A549 (cell line): Measurements from ENCODE around the gene PSMB5. TPM values are rescaled to one million over a fixed set of nuclear protein-coding genes. Genes with fewer than 3 reads are reported as not detected.

Experiments
- ATAC-seq, 2 experiments: fragments of 200-7000 bp in 1 of 2; fragments of >200 bp in 1 of 2; cut with Nextera tagmentation in 1 of 2; cut with Tn5 transposase in 1 of 2; 3 replicates each; pipeline versions ENCODE4 v1.8.0 to v1.9.1; 2018 to 2020; ENCODE audit warnings: mild to moderate bottlenecking in 1 of 2, moderate library complexity in 1 of 2
- CTCF ChIA-PET: fragments of 300-600 bp; sonication (Branson Sonifier 250); formaldehyde crosslinking; extraction: SDS; loops from one replicate; lab custom pipeline; 2021; ENCODE audit warnings: antibody characterized with exemption, inconsistent platforms; lab: Yijun Ruan, JAX
- POLR2A ChIA-PET: fragments of 350-600 bp; formaldehyde crosslinking; extraction: SDS; loops from one replicate; lab custom pipeline; 2021; ENCODE audit warnings: antibody characterized with exemption, inconsistent platforms; lab: Yijun Ruan, JAX
- DNase-seq, 2 experiments: peaks; one replicate each; pipeline versions ENCODE4 v3.0.0 to v3.0.0-alpha.2; 2011 to 2016; ENCODE audit warnings: low read depth in 1 of 2, low spot score in 1 of 2
- FAIRE-seq: peaks from 2 replicates; lab custom pipeline; 2011; peaks lifted over from hg19 to GRCh38; lab: Jason Lieb, UNC
- H3K27ac ChIP-seq, 2 experiments: fragments of >200 bp; sonication (Bioruptor Twin); formaldehyde crosslinking; 3 replicates each; pipeline ENCODE4 v1.5.1; 2016 to 2017
- H3K4me1 ChIP-seq: fragments of >200 bp; sonication (Bioruptor Twin); formaldehyde crosslinking; 3 replicates; pipeline ENCODE4 v1.6.1; 2016
- H3K4me2 ChIP-seq: fragments of >200 bp; sonication (Bioruptor Twin); formaldehyde crosslinking; 3 replicates; pipeline ENCODE4 v1.6.1; 2016
- H3K4me3 ChIP-seq: fragments of >200 bp; sonication (Bioruptor Twin); formaldehyde crosslinking; 3 replicates; pipeline ENCODE4 v1.5.1; 2016
- H3K9me3 ChIP-seq: fragments of >200 bp; sonication (Bioruptor Twin); formaldehyde crosslinking; 3 replicates; pipeline ENCODE4 v1.6.1; 2016
- CBX8 ChIP-seq: fragments of 200-600 bp; sonication (generic); IDR thresholded peaks from 2 replicates; pipeline ENCODE4 v1.6.1; 2016
- EHF ChIP-seq: fragments of 250-450 bp; sonication (Bioruptor Pico); IDR thresholded peaks from 2 replicates; pipeline ENCODE4 v1.5.0; 2020; ENCODE audit warnings: mild to moderate bottlenecking
- EHMT2 ChIP-seq: fragments of 200-600 bp; sonication (generic); IDR thresholded peaks from 2 replicates; pipeline ENCODE4 v1.6.1; 2016; ENCODE audit warnings: antibody characterized with exemption, low read depth, mild to moderate bottlenecking, moderate library complexity
- EP300 ChIP-seq, 2 experiments: fragments of >200 bp; sonication (Bioruptor Twin); formaldehyde crosslinking; IDR thresholded peaks; 2 replicates in 1 of 2; 3 replicates in 1 of 2; pipeline ENCODE4 v1.6.1; 2016 to 2017
- FOSB ChIP-seq: fragments of 250-450 bp; sonication (Bioruptor Pico); IDR thresholded peaks from 2 replicates; pipeline ENCODE4 v1.5.0; 2020; ENCODE audit warnings: mild to moderate bottlenecking, moderate library complexity
- FOXS1 ChIP-seq: fragments of 250-450 bp; sonication (Bioruptor Pico); IDR thresholded peaks from 2 replicates; pipeline ENCODE4 v1.5.0; 2020; ENCODE audit warnings: mild to moderate bottlenecking, moderate library complexity
- GATA3 ChIP-seq: IDR thresholded peaks from 2 replicates; pipeline ENCODE4 v1.6.1; 2012; ENCODE audit warnings: borderline replicate concordance
- HOXB13 ChIP-seq: fragments of 250-450 bp; sonication (Bioruptor Pico); IDR thresholded peaks from 2 replicates; pipeline ENCODE4 v1.5.0; 2020; ENCODE audit warnings: low read depth, mild to moderate bottlenecking, moderate library complexity
- JUN ChIP-seq, 2 experiments: fragments of >200 bp; sonication (Bioruptor Twin); formaldehyde crosslinking; IDR thresholded peaks; 2 replicates in 1 of 2; 3 replicates in 1 of 2; pipeline ENCODE4 v1.6.1; 2016 to 2017
- JUNB ChIP-seq: fragments of >200 bp; sonication (Bioruptor Twin); formaldehyde crosslinking; IDR thresholded peaks from 2 replicates; pipeline ENCODE4 v1.6.1; 2016
- KDM1A ChIP-seq: fragments of 200-600 bp; sonication (generic); IDR thresholded peaks from 2 replicates; pipeline ENCODE4 v1.6.1; 2016; ENCODE audit warnings: low read depth, mild to moderate bottlenecking
- MAZ ChIP-seq: fragments of 150-350 bp; IDR thresholded peaks from 2 replicates; pipeline ENCODE4 v1.6.1; 2014; ENCODE audit warnings: antibody characterized with exemption, low read depth, low read length, borderline replicate concordance
- NPAS2 ChIP-seq: fragments of 250-450 bp; sonication (Bioruptor Pico); IDR thresholded peaks from 2 replicates; pipeline ENCODE4 v1.8.0; 2022; ENCODE audit warnings: mild to moderate bottlenecking, moderate library complexity, borderline replicate concordance
- NR3C1 ChIP-seq: fragments of >200 bp; sonication (Bioruptor Twin); formaldehyde crosslinking; IDR thresholded peaks from 3 replicates; pipeline ENCODE4 v1.6.1; 2017
- POLR2A ChIP-seq: IDR thresholded peaks from 2 replicates; pipeline ENCODE4 v1.6.1; 2012; ENCODE audit warnings: mild to moderate bottlenecking, low read length
- RAD21 ChIP-seq, 2 experiments: fragments of >200 bp in 1 of 2; sonication (Bioruptor Twin) in 1 of 2; formaldehyde crosslinking in 1 of 2; IDR thresholded peaks in 1 of 2; conservative IDR thresholded peaks in 1 of 2; 2 replicates in 1 of 2; 3 replicates in 1 of 2; pipeline ENCODE4 v1.6.1; 2012 to 2018; ENCODE audit warnings: inconsistent platforms in 1 of 2
- RARB ChIP-seq: fragments of 250-450 bp; sonication (Bioruptor Pico); IDR thresholded peaks from 2 replicates; pipeline ENCODE4 v1.8.0; 2021; ENCODE audit warnings: mild to moderate bottlenecking, moderate library complexity
- RCOR1 ChIP-seq: fragments of 150-350 bp; IDR thresholded peaks from 2 replicates; pipeline ENCODE4 v1.6.1; 2014; ENCODE audit warnings: antibody characterized with exemption, low read length, low read depth
- RFX5 ChIP-seq: fragments of 450-650 bp; IDR thresholded peaks from 2 replicates; pipeline ENCODE4 v1.7.1; 2014; ENCODE audit warnings: antibody characterized with exemption, mild to moderate bottlenecking, moderate library complexity
- SMC3 ChIP-seq: fragments of >200 bp; sonication (Bioruptor Twin); formaldehyde crosslinking; IDR thresholded peaks from 3 replicates; pipeline ENCODE4 v1.6.1; 2018; ENCODE audit warnings: inconsistent platforms
- TFCP2L1 ChIP-seq: fragments of 250-450 bp; sonication (Bioruptor Pico); IDR thresholded peaks from 2 replicates; pipeline ENCODE4 v1.5.0; 2021; ENCODE audit warnings: mild to moderate bottlenecking
- WGBS: methylation state at CpG from one replicate; pipeline ENCODE4 v1.1.6; 2017; ENCODE audit errors: missing lambda C conversion rate; 5-methylcytosine and 5-hydroxymethylcytosine counted together
- polyA plus RNA-seq, 4 experiments: library from polyadenylated mRNA; depleted of rRNA in 3 of 4; stranded (reverse); fragments of >200 nt; fragmentation: RNase III in 1 of 4; extraction: RNeasy Plus Mini Kit Qiagen cat#74134 plus additional on column Dnase treatment in 1 of 4; gene quantifications; 2 replicates in 3 of 4; 3 replicates in 1 of 4; pipeline ENCODE4 v1.2.3, GENCODE V29; 2011 to 2017
- TF ChIP-seq, protein P1 (sequence below): fragments of >200 bp; sonication (Bioruptor Twin); formaldehyde crosslinking; IDR thresholded peaks from 3 replicates; pipeline ENCODE4 v1.5.1; 2016
- TF ChIP-seq, protein P2 (sequence below): IDR thresholded peaks from 2 replicates; pipeline ENCODE4 v1.6.1; 2012; ENCODE audit warnings: low read depth, borderline replicate concordance
- TF ChIP-seq, protein P3 (sequence below): fragments of 450-650 bp; IDR thresholded peaks from 2 replicates; pipeline ENCODE4 v1.6.1; 2014; ENCODE audit warnings: antibody characterized with exemption
- TF ChIP-seq, protein P4 (sequence below): IDR thresholded peaks from 2 replicates; pipeline ENCODE4 v1.6.1; 2012

PSMB5 gene
- polyA plus RNA-seq, 2 of the 4 experiments (the other 2 are of a cell fraction) = 283 to 365 TPM

DNA sequence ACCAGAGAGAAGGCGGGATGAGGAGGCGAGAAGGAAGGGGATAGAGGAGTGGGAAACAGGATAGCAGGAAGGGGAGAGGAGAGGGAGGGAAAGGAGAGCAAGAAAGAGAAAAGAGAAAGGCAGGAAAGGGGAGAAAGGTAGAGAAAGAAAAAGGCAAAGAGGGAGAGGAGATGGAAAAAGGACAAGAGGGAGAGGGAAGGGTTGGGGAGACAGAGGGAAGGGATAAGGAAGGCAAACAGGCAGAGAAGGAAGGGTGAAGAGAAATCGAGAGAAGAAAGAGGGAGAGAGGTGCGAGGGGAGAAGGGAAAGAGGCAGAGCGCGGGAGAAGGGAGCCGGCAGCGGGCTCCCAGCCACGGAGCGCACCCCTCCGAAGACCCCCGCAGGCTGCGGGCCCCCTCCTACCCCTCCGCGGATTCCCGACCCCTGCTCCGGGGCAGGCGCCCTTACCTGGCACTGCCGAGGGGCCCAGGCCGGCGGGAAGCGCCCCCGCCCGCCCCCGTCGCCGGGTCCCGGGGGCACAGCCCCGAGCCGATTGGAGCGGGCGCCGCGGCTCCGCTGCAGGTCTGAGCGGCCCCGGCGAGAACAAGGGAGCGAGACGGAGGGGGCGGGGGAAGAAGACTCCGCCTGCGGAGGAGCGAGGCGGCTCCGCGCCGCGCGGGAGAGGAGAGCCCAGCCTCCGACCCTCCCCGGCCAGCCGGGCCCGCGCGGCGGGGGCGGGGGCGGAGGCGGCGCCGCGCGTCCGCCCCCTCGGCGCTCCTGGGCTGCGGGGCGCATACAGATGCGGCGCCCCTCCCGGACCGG is 22.5 kb upstream of the PSMB5 start, which contains the start of gene CDH24:
CDH24 (minus strand) TSS at position 565 of the 801 bp plus-strand sequence. CDS start 1,787 bp downstream, outside the sequence.
- DNase-seq = peak; percentile 58 to 64
- FAIRE-seq = no peak
- H3K27ac ChIP-seq = peak within 1 kb of the TSS; percentile 76 to 89

DNA sequence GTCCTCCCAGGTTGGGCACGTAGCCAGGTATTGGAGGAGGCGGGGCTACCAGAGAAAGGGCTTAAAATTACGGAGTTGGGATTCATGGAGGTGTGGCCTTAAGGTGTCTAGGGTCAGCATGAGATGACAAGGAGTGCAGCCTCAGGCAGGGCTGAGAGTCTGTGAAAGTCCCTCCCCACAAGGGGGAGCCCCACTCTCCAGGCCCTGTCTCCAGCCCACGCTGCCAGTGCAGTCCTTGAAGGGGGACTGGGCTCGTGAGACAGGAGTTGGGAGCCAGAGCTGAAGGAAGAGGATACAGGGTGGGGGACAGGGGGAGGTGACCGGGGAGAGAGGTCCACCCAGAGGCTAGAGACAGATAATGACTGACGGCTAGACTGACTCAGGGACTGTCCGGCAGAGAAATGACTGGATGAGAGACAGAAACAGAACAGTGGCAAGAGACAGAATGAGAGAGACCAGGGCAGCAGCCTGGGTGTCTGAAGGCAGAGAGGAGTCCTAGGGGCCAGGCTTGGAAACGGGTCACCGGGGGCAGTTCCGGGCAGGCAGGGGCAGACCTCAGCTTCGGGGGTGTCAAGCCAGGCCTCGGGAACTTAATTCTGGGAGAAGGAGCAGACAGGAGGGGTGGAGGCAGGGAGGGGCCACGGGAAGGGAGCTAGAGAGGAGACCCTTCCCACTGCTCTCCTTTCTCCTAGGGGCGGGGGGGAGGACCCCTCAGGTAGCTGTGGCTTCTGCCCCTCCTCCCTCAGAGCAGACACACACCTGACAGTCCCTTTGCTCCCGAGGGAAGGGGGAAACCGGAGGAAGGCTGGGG is 21.6 kb upstream of the PSMB5 start:
- H3K4me3 ChIP-seq = peak overlapping the region; percentile 71
- FAIRE-seq = no peak
- H3K9me3 ChIP-seq = no peaks in the 10 kb centered on the region

More for the DNA sequence above, 22.5 kb upstream of the PSMB5 start, which contains the start of gene CDH24:
- Histone ChIP-seq H3K9me3 (no peaks in the 10 kb centered on the region), H3K4me1 (peaks cover 32% of the 10 kb centered on the region), H3K4me3 (peak within 1 kb of the TSS; percentile 71), H3K4me2 (peak within 1 kb of the TSS; percentile 97)
- ATAC-seq = peak; percentile 52 to 68
- WGBS = 8% methylated on average over 24 of the region's 73 CpGs
- ChIA-PET POLR2A (interaction anchor here (0.6 to 2.8 kb wide), 8 partner anchors 13 to 292 kb away, joined by 3 to 20 read pairs (median 6); partner anchors contain the start of genes AJUBA and PRMT5), CTCF (interaction anchor here (0.8 to 33.8 kb wide), 60 partner anchors 9 to 672 kb away, joined by 3 to 1206 read pairs (median 6); partner anchors contain the start of genes ACIN1, AJUBA, C14orf119 and HAUS4)
- TF ChIP-seq FOSB (no peak), POLR2A (peak; percentile 49)

More for the DNA sequence above, 21.6 kb upstream of the PSMB5 start:
- Histone ChIP-seq H3K4me2 (peak overlapping the region; percentile 97), H3K4me1 (peaks cover 24% of the 10 kb centered on the region), H3K27ac (peak overlapping the region; percentile 18 to 89; a peak in 5 of 6 replicates)
- under 1% methylated on average over 17 of the region's 17 CpGs for WGBS
- ATAC-seq = peak; percentile 64 to 86
- POLR2A ChIA-PET = interaction anchor here (1.9 to 2.8 kb wide), 3 partner anchors 50 to 127 kb away, joined by 7 to 20 read pairs (median 13); partner anchors contain the start of gene PRMT5
- CTCF ChIA-PET = interaction anchor here (0.9 to 33.8 kb wide), 28 partner anchors 9 to 672 kb away, joined by 3 to 1206 read pairs (median 6); partner anchors contain the start of genes AJUBA, C14orf119, HAUS4 and PRMT5
- TF ChIP-seq FOSB (no peak), NPAS2 (CRISPR knock-in tag) (no peak), JUNB (no peak), GATA3 (0 out of 2 replicates have a peak, but pooled peaks have one; percentile 1), RCOR1 (no peak), SMC3 (peak; percentile 65), EP300 (IDR thresholded peaks at IDR 0.05) (no peak), KDM1A (no peak), RAD21 (conservative IDR thresholded peaks at IDR 0.05 in 1 of 2, IDR thresholded peaks at IDR 0.05 in 1 of 2) (peak; percentile 47 to 50), RFX5 (no peak), JUN (IDR thresholded peaks at IDR 0.05) (no peak), HOXB13 (CRISPR knock-in tag) (no peak), NR3C1 (no peak), POLR2A (no peak), EHF (no peak), MAZ (0 out of 2 replicates have a peak, but pooled peaks have one; percentile 47), TFCP2L1 (CRISPR knock-in tag) (no peak), CBX8 (no peak), RARB (CRISPR knock-in tag) (no peak), FOXS1 (CRISPR knock-in tag) (no peak), EHMT2 (no peak)
- TF ChIP-seq, protein P1, sequence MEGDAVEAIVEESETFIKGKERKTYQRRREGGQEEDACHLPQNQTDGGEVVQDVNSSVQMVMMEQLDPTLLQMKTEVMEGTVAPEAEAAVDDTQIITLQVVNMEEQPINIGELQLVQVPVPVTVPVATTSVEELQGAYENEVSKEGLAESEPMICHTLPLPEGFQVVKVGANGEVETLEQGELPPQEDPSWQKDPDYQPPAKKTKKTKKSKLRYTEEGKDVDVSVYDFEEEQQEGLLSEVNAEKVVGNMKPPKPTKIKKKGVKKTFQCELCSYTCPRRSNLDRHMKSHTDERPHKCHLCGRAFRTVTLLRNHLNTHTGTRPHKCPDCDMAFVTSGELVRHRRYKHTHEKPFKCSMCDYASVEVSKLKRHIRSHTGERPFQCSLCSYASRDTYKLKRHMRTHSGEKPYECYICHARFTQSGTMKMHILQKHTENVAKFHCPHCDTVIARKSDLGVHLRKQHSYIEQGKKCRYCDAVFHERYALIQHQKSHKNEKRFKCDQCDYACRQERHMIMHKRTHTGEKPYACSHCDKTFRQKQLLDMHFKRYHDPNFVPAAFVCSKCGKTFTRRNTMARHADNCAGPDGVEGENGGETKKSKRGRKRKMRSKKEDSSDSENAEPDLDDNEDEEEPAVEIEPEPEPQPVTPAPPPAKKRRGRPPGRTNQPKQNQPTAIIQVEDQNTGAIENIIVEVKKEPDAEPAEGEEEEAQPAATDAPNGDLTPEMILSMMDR = peak; percentile 80
- TF ChIP-seq, protein P2, sequence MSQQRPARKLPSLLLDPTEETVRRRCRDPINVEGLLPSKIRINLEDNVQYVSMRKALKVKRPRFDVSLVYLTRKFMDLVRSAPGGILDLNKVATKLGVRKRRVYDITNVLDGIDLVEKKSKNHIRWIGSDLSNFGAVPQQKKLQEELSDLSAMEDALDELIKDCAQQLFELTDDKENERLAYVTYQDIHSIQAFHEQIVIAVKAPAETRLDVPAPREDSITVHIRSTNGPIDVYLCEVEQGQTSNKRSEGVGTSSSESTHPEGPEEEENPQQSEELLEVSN = peak; percentile 26; the same call in 1 of the 2 replicates
- TF ChIP-seq, protein P3, sequence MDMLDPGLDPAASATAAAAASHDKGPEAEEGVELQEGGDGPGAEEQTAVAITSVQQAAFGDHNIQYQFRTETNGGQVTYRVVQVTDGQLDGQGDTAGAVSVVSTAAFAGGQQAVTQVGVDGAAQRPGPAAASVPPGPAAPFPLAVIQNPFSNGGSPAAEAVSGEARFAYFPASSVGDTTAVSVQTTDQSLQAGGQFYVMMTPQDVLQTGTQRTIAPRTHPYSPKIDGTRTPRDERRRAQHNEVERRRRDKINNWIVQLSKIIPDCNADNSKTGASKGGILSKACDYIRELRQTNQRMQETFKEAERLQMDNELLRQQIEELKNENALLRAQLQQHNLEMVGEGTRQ = no peak
- TF ChIP-seq, protein P4, sequence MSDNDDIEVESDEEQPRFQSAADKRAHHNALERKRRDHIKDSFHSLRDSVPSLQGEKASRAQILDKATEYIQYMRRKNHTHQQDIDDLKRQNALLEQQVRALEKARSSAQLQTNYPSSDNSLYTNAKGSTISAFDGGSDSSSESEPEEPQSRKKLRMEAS = peak; percentile 67
- peak; percentile 84 to 97 for DNase-seq
